ENCODE data around the gene CHD6. TPM values are rescaled to one million over a fixed set of nuclear protein-coding genes. Genes with fewer than 3 reads are reported as not detected.

CHD6 gene
- total RNA-seq, 1 experiment from 2014 or later = 80.5 TPM

DNA sequence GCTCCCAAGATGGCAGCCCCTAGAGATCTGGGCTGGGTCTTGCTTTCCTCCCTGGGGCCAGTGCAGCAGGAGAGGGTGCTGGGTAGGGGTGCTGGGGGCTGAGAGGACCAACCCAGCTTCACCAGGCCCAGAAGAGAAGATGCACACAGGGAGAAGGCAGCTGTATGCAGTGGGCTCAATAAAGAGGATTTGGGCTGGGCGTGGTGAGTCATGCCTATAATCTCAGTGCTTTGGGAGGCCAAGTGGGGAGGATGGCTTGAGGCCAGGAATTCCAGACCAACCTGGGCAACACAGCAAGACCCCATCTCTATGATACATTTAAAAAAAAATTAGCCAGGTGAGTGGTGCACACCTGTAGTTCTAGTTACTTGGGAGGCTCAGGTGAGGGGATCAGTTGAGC lies 225.9 kb downstream of the CHD6 start:
- Histone ChIP-seq H3K36me3 (ENCODE audit: control insufficient read depth, insufficient read depth, low read length) (no peaks in the 10 kb centered on the region), H3K4me3 (ENCODE audit: low read depth, low read length) (no peak overlapping the region), H3K4me1 (no peaks in the 10 kb centered on the region), H3K27me3 (replicated peaks; ENCODE audit: control insufficient read depth, insufficient read depth, low read length) (no peaks in the 10 kb centered on the region), H3K9me3 (no peaks in the 10 kb centered on the region)
- no peaks in the 10 kb centered on the region for H3K36me3 Mint-ChIP-seq (ENCODE audit: insufficient read depth, unreplicated experiment)
- intact Hi-C loops (cut with micrococcal nuclease; ENCODE audit: unreplicated experiment) = no loop called here
- POLR2A ChIA-PET = no interaction called here
- H3K9me3 Mint-ChIP-seq (ENCODE audit: unreplicated experiment) = no peaks in the 10 kb centered on the region
- BruUV-seq (replicated peaks) = no TSS peak
- no peak for DNase-seq
- TF ChIP-seq, protein P1, sequence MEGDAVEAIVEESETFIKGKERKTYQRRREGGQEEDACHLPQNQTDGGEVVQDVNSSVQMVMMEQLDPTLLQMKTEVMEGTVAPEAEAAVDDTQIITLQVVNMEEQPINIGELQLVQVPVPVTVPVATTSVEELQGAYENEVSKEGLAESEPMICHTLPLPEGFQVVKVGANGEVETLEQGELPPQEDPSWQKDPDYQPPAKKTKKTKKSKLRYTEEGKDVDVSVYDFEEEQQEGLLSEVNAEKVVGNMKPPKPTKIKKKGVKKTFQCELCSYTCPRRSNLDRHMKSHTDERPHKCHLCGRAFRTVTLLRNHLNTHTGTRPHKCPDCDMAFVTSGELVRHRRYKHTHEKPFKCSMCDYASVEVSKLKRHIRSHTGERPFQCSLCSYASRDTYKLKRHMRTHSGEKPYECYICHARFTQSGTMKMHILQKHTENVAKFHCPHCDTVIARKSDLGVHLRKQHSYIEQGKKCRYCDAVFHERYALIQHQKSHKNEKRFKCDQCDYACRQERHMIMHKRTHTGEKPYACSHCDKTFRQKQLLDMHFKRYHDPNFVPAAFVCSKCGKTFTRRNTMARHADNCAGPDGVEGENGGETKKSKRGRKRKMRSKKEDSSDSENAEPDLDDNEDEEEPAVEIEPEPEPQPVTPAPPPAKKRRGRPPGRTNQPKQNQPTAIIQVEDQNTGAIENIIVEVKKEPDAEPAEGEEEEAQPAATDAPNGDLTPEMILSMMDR (IDR thresholded peaks at IDR 0.05; ENCODE audit: insufficient read depth in 1 of 2, low read depth in 1 of 2, low read length in 1 of 2, severe bottlenecking in 1 of 2, unreplicated experiment in 1 of 2) = no peak
- peak overlapping the region; percentile 6 for H3K27ac Mint-ChIP-seq (ENCODE audit: unreplicated experiment)
- H3K4me3 Mint-ChIP-seq (ENCODE audit: unreplicated experiment) = no peak overlapping the region
- H3K27me3 Mint-ChIP-seq (ENCODE audit: insufficient read depth, unreplicated experiment) = no peaks in the 10 kb centered on the region
- peaks cover 16% of the 10 kb centered on the region for H3K4me1 Mint-ChIP-seq (ENCODE audit: low read depth, unreplicated experiment)
- CTCF ChIA-PET = interaction anchor here (0.5 to 0.6 kb wide), 2 partner anchors 7 to 52 kb away, joined by 3 to 5 read pairs; no protein-coding TSS in a partner anchor

DNA sequence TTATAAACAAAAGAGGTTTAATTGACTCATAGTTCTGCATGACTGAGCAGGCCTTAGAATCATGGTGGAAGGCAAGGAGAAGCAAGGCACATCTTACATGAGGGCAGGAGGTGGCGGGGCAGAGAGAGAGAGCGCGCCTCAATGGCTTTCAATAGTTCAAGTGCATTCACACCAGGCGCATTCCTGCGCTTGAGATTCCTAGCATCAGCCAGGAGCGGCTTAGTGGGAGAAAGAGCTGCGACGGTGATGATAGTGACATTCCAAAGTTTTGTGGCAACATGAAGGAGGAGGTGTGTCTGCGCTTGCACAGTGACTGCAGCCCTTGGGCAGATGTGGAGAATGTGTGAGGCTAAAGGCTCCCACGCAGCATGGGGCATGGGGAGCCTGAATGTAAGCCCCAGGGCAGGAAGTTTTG lies 226.6 kb downstream of the CHD6 start:
- ChIA-PET POLR2A (interaction anchor here (0.6 kb wide), 1 partner anchor 10 kb away, joined by 5 read pairs; no protein-coding TSS in a partner anchor), CTCF (interaction anchor here (0.5 to 0.6 kb wide), 2 partner anchors 8 to 51 kb away, joined by 3 to 5 read pairs; no protein-coding TSS in a partner anchor)
- no peak overlapping the region for H3K4me3 Mint-ChIP-seq (ENCODE audit: unreplicated experiment)
- no peaks in the 10 kb centered on the region for H3K27me3 ChIP-seq (replicated peaks; ENCODE audit: control insufficient read depth, insufficient read depth, low read length)
- no peaks in the 10 kb centered on the region for H3K9me3 ChIP-seq
- no peak overlapping the region for H3K4me3 ChIP-seq (ENCODE audit: low read depth, low read length)
- no peaks in the 10 kb centered on the region for H3K36me3 Mint-ChIP-seq (ENCODE audit: insufficient read depth, unreplicated experiment)
- H3K27ac Mint-ChIP-seq (ENCODE audit: unreplicated experiment) = peak overlapping the region; percentile 6
- TF ChIP-seq, protein P1 (IDR thresholded peaks at IDR 0.05; ENCODE audit: insufficient read depth in 1 of 2, low read depth in 1 of 2, low read length in 1 of 2, severe bottlenecking in 1 of 2, unreplicated experiment in 1 of 2) = no peak
- peak; percentile 71 to 82 for DNase-seq
- H3K9me3 Mint-ChIP-seq (ENCODE audit: unreplicated experiment) = no peaks in the 10 kb centered on the region
- no peaks in the 10 kb centered on the region for H3K4me1 ChIP-seq
- H3K4me1 Mint-ChIP-seq (ENCODE audit: low read depth, unreplicated experiment) = peaks cover 16% of the 10 kb centered on the region
- intact Hi-C loops (cut with micrococcal nuclease; ENCODE audit: unreplicated experiment) = no loop called here
- H3K27me3 Mint-ChIP-seq (ENCODE audit: insufficient read depth, unreplicated experiment) = no peaks in the 10 kb centered on the region
- no peaks in the 10 kb centered on the region for H3K36me3 ChIP-seq (ENCODE audit: control insufficient read depth, insufficient read depth, low read length)
- BruUV-seq (replicated peaks) = no TSS peak

GRCh38 chr20:41390889-41391288 lies 227.3 kb downstream of the CHD6 start:
- Mint-ChIP-seq H3K27me3 (ENCODE audit: insufficient read depth, unreplicated experiment) (peaks cover 7% of the 10 kb centered on the region), H3K27ac (ENCODE audit: unreplicated experiment) (no peak overlapping the region), H3K4me3 (ENCODE audit: unreplicated experiment) (no peak overlapping the region), H3K4me1 (ENCODE audit: low read depth, unreplicated experiment) (peaks cover 11% of the 10 kb centered on the region), H3K9me3 (ENCODE audit: unreplicated experiment) (no peaks in the 10 kb centered on the region), H3K36me3 (ENCODE audit: insufficient read depth, unreplicated experiment) (no peaks in the 10 kb centered on the region)
- intact Hi-C loops (cut with micrococcal nuclease; ENCODE audit: unreplicated experiment) = no loop called here
- ChIA-PET POLR2A (no interaction called here), CTCF (interaction anchor here (0.7 kb wide), 1 partner anchor 50 kb away, joined by 3 read pairs; the partner anchor contains the start of gene LPIN3)
- Histone ChIP-seq H3K9me3 (no peaks in the 10 kb centered on the region), H3K27me3 (replicated peaks; ENCODE audit: control insufficient read depth, insufficient read depth, low read length) (no peaks in the 10 kb centered on the region), H3K4me1 (no peaks in the 10 kb centered on the region), H3K36me3 (ENCODE audit: control insufficient read depth, insufficient read depth, low read length) (no peaks in the 10 kb centered on the region), H3K4me3 (ENCODE audit: low read depth, low read length) (no peak overlapping the region)
- TF ChIP-seq, protein P1 (IDR thresholded peaks at IDR 0.05; ENCODE audit: insufficient read depth in 1 of 2, low read depth in 1 of 2, low read length in 1 of 2, severe bottlenecking in 1 of 2, unreplicated experiment in 1 of 2) = no peak
- no TSS peak for BruUV-seq (replicated peaks)
- DNase-seq = no peak
